HEK293T (cell line): Measurements from ENCODE around the gene PDE6A.

Experiments used
- CTCF ChIA-PET: fragments of 350-600 bp; formaldehyde crosslinking; extraction: SDS; loops from one replicate; lab custom pipeline; 2021; ENCODE audit warnings: antibody characterized with exemption, inconsistent platforms; lab: Yijun Ruan, JAX
- POLR2A ChIA-PET: fragments of 350-600 bp; formaldehyde crosslinking; extraction: SDS; loops from one replicate; lab custom pipeline; 2020; ENCODE audit warnings: antibody characterized with exemption, inconsistent platforms; lab: Yijun Ruan, JAX
- DNase-seq: peaks from one replicate; pipeline ENCODE4 v3.0.0; 2012; ENCODE audit warnings: mixed read lengths; ENCODE audit errors: extremely low spot score
- ARNT ChIP-seq: fragments of 450-650 bp; IDR thresholded peaks from 2 replicates; pipeline ENCODE4 v1.6.1; 2017; ENCODE audit warnings: mild to moderate bottlenecking
- BHLHE40 ChIP-seq: fragments of 450-650 bp; IDR thresholded peaks from 2 replicates; pipeline ENCODE4 v1.6.1; 2016; ENCODE audit warnings: mild to moderate bottlenecking, moderate library complexity, borderline replicate concordance
- CTBP1 ChIP-seq: fragments of 450-650 bp; IDR thresholded peaks from 2 replicates; pipeline ENCODE4 v1.6.1; 2016; ENCODE audit warnings: borderline replicate concordance
- ELF4 ChIP-seq: fragments of 450-650 bp; IDR thresholded peaks from 2 replicates; pipeline ENCODE4 v1.6.1; 2017; ENCODE audit warnings: antibody characterized with exemption
- FOXA1 ChIP-seq: fragments of 450-650 bp; IDR thresholded peaks from 2 replicates; pipeline ENCODE4 v1.6.1; 2016; ENCODE audit warnings: mild to moderate bottlenecking
- FOXK2 ChIP-seq: fragments of 450-650 bp; IDR thresholded peaks from 2 replicates; pipeline ENCODE4 v1.6.1; 2016; ENCODE audit warnings: mild to moderate bottlenecking
- FOXM1 ChIP-seq: fragments of 450-650 bp; IDR thresholded peaks from 2 replicates; pipeline ENCODE4 v1.6.1; 2017; ENCODE audit warnings: mild to moderate bottlenecking, borderline replicate concordance
- HDGF ChIP-seq: fragments of 450-650 bp; IDR thresholded peaks from 2 replicates; pipeline ENCODE4 v1.6.1; 2017; ENCODE audit warnings: antibody characterized with exemption, borderline replicate concordance
- L3MBTL2 ChIP-seq: fragments of 450-650 bp; conservative IDR thresholded peaks from 2 replicates; pipeline ENCODE4 v1.6.1; 2016; ENCODE audit warnings: mild to moderate bottlenecking
- LEF1 ChIP-seq: fragments of 450-650 bp; IDR thresholded peaks from 2 replicates; pipeline ENCODE4 v1.6.1; 2017; ENCODE audit warnings: mild to moderate bottlenecking, borderline replicate concordance
- NFRKB ChIP-seq: fragments of 450-650 bp; IDR thresholded peaks from 2 replicates; pipeline ENCODE4 v1.6.1; 2016; ENCODE audit warnings: mild to moderate bottlenecking, moderate library complexity
- SP1 ChIP-seq: fragments of 450-650 bp; IDR thresholded peaks from 2 replicates; pipeline ENCODE4 v1.6.1; 2017
- SUZ12 ChIP-seq: fragments of 450-650 bp; IDR thresholded peaks from 2 replicates; pipeline ENCODE4 v1.6.1; 2016; ENCODE audit warnings: mild to moderate bottlenecking
- TARDBP ChIP-seq: fragments of 450-650 bp; IDR thresholded peaks from 2 replicates; pipeline ENCODE4 v1.6.1; 2016
- ZNF384 ChIP-seq: fragments of 450-650 bp; IDR thresholded peaks from 2 replicates; pipeline ENCODE4 v1.6.1; 2016
- TF ChIP-seq, protein P1 (sequence below): fragments of 450-650 bp; IDR thresholded peaks from 2 replicates; pipeline ENCODE4 v1.6.1; 2016

The PDE6A gene

DNA sequence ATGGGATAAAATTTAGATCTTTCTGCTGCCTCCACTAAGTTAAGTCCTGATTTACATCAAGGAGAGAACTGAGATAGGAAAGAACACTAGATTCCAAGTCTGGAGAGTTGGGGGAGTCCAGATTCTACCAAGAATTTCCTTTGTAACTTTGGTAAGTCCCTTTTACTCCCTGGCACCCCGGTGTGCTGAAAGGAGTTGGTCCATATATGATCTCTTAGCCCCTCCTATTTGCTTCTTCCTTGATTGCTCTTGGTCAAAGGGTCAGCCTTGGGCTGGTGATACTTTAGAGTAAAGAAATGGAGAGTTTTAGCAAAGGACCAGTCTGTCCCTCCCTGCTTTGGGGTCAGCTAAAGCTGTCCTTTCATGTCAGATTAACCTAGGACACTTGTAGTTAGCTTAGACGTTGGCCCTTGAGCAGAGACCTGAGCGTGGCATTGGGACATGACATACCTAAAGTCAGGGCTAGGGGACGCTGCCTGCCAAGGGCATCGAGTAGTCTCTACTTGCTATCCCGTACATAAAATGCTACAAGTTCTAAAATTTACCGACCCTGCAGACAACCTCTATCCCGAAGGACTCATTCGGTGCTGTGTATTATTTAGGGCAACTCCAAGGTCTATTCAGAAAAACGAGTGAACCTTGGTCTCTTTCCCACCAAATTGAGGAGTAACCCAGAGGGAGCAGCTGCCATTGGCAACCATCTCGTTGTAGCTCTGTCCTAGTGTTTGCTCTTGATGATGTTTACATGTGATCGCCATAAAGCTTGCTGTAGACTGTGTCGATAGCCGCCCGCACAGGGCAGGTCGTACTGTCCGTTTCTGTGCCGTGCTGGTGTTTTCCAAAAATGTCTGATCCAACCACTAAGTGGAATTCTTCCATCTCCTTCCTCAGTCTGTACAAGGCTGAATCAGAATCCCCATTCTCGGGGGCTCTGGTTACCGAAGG lies 94.4 kb downstream of the PDE6A start:
- POLR2A ChIA-PET: no interaction called here

DNA sequence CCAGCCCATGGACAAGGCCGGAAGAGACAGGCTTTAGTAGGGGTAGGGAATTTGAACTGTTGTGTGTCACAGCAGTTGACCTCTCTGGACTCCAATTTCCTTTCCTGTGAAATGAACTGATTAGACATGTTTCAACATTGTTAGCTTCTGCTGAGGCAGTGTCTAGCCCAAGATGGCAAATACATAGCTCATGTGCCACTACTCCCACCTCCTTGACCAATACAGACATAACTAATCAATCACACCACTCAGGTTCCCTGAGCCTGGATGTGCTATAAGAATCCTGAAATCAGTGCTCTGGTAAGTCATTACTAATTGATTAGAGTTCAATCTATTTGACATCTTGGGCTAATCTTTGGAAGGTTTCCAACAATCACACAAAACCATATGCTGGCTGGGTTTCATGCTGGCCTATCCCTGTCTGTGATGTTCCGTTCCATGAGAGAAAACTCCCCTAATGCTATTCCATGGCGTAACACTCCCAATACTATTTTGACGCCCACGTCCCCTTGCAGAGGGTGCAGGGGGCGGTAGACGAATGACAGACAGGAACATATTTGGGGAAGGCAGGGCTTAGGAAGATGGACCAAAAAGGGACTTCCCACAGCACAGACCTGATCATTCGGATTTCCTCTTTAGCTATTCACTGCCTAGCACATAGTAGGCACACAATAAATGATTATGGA lies 95.2 kb downstream of the PDE6A start:
- CTCF ChIA-PET: interaction anchor here (2.0 kb wide), 1 partner anchor 141 kb away, joined by 10 read pairs; no protein-coding TSS in a partner anchor
- no peak for TF ChIP-seq FOXA1
- no peak for TF ChIP-seq ELF4
- no peak for TF ChIP-seq ZNF384
- no peak for TF ChIP-seq BHLHE40
- no peak for TF ChIP-seq HDGF
- TF ChIP-seq ARNT: no peak
- TF ChIP-seq SUZ12: no peak
- no peak for TF ChIP-seq TARDBP
- TF ChIP-seq NFRKB: no peak
- DNase-seq: no peak
- POLR2A ChIA-PET: no interaction called here

More for the DNA sequence above, 94.4 kb downstream of the PDE6A start:
- TF ChIP-seq, protein P1, sequence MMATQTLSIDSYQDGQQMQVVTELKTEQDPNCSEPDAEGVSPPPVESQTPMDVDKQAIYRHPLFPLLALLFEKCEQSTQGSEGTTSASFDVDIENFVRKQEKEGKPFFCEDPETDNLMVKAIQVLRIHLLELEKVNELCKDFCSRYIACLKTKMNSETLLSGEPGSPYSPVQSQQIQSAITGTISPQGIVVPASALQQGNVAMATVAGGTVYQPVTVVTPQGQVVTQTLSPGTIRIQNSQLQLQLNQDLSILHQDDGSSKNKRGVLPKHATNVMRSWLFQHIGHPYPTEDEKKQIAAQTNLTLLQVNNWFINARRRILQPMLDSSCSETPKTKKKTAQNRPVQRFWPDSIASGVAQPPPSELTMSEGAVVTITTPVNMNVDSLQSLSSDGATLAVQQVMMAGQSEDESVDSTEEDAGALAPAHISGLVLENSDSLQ: no peak
- no peak for TF ChIP-seq HDGF
- CTCF ChIA-PET: interaction anchor here (0.8 to 2.0 kb wide), 6 partner anchors 9 to 140 kb away, joined by 3 to 10 read pairs (median 4); no protein-coding TSS in a partner anchor
- DNase-seq: no peak

DNA sequence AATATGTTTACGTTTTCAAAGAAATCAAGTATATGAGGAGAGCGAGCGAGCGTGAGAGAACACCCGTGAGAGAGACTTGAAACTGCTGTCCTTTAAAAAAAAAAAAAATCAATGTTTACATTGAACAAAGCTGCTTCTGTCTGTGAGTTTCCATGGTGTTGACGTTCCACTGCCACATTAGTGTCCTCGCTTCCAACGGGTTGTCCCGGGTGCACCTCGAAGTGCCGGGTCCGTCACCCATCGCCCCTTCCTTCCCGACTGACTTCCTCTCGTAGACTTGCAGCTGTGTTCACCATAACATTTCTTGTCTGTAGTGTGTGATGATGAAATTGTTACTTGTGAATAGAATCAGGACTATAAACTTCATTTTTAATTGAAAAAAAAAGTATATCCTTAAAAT lies 97.0 kb downstream of the PDE6A start:
- ChIA-PET POLR2A (no interaction called here), CTCF (no interaction called here)
- no peak for DNase-seq

DNA sequence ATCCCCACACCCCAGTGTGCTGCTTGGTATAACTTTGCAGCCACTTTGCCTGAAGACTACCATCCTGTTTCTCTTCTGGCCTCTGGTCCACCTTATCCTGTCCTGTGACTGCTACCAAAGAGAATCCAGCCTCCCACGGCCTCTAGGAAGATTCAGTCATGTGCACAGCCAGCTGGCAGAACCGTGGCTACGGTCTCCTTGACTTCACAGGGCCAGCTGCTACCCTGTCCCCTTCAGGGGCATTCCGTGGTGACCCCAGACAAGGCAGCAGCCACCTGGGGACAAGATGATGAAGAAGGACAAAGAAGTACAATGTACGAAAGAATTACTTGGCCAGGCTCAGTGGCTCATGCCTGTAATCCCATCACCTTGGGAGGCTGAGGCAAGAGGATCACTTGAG lies 98.6 kb downstream of the PDE6A start:
- TF ChIP-seq L3MBTL2 (no peak), ELF4 (no peak), ZNF384 (no peak), ARNT (no peak), TARDBP (no peak)
- ChIA-PET CTCF (no interaction called here), POLR2A (no interaction called here)
- no peak for DNase-seq

More for the DNA sequence above, 97.0 kb downstream of the PDE6A start:
- TF ChIP-seq FOXA1 (no peak), CTBP1 (no peak), HDGF (no peak), FOXK2 (no peak), TARDBP (no peak), FOXM1 (no peak), BHLHE40 (no peak), LEF1 (no peak)

DNA sequence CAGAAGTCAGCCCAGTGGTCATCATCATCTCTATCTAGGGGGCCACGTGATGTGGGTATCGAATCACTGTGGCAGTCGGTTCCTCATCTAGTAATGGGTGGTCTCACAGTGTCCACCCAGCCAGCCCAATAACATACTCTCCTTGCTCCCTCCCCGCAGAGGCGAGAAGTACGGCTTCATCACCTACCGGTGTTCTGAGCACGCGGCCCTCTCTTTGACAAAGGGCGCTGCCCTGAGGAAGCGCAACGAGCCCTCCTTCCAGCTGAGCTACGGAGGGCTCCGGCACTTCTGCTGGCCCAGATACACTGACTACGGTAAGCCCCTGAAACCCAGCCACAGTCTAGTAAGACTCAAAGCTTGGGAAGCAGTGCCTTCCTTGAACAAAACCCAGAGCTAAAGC lies 99.0 kb downstream of the PDE6A start:
- ChIA-PET POLR2A (no interaction called here), CTCF (no interaction called here)
- DNase-seq: no peak
- TF ChIP-seq, protein P1: no peak
- TF ChIP-seq CTBP1 (no peak), SUZ12 (no peak), NFRKB (no peak), ZNF384 (no peak), FOXA1 (no peak), TARDBP (no peak), ARNT (no peak), HDGF (no peak), LEF1 (no peak), ELF4 (no peak), L3MBTL2 (no peak), FOXM1 (no peak), SP1 (no peak), BHLHE40 (no peak), FOXK2 (no peak)

DNA sequence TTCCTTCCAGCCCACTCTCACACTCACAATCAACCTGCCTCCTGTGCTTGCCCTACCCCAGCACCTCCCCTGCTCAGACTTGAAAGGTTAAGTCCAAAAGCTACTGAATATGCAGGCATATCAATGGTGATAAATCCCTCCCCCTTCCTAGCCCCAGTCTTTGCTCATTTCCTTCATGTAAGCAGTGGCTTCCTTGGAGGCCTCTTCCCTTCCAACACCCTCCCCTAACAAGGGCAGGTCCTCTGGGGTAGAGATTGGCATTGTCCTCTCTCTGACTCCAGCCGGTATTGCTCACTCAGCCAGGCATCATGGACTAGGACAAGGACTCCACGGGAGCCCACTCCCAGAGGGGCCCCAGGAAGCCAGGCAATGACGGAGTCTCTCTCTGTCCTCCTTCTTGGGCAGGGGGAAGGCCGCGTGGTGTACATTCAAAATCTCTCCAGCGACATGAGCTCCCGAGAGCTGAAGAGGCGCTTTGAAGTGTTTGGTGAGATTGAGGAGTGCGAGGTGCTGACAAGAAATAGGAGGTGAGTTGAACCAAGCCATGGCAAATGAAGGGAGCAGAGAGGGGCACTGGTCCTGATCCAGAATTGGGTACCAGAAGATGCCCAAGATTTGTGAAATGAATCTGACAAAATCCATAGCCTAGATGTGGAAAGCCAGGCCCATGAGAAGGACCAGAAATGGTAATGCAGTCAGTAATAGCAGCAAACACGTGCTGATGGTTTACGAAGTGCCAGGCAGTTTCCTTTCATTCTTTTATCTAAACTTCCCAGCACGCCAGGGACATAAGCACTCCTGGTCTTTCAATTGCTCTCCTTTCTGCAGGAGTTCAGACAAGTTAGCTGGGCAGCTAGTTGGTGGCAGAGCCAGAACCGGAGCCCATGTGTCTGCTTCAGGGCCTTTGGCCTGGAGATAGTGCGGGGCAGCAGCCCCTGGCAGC lies 102.5 kb downstream of the PDE6A start:
- CTCF ChIA-PET: interaction anchor here (0.6 to 1.6 kb wide), 2 partner anchors 10 to 460 kb away, joined by 4 to 9 read pairs; no protein-coding TSS in a partner anchor
- no peak for TF ChIP-seq TARDBP
- TF ChIP-seq SUZ12: no peak
- no peak for TF ChIP-seq L3MBTL2
- TF ChIP-seq FOXM1: no peak
- no peak for TF ChIP-seq CTBP1
- no peak for TF ChIP-seq HDGF
- TF ChIP-seq FOXK2: no peak
- no peak for TF ChIP-seq BHLHE40
- no peak for TF ChIP-seq ARNT
- TF ChIP-seq ZNF384: no peak
- no peak for TF ChIP-seq NFRKB
- TF ChIP-seq, protein P1: no peak
- no peak for TF ChIP-seq SP1
- DNase-seq: no peak
- POLR2A ChIA-PET: no interaction called here
